ENCODE data around the gene TASOR2.

TASOR2 gene

DNA sequence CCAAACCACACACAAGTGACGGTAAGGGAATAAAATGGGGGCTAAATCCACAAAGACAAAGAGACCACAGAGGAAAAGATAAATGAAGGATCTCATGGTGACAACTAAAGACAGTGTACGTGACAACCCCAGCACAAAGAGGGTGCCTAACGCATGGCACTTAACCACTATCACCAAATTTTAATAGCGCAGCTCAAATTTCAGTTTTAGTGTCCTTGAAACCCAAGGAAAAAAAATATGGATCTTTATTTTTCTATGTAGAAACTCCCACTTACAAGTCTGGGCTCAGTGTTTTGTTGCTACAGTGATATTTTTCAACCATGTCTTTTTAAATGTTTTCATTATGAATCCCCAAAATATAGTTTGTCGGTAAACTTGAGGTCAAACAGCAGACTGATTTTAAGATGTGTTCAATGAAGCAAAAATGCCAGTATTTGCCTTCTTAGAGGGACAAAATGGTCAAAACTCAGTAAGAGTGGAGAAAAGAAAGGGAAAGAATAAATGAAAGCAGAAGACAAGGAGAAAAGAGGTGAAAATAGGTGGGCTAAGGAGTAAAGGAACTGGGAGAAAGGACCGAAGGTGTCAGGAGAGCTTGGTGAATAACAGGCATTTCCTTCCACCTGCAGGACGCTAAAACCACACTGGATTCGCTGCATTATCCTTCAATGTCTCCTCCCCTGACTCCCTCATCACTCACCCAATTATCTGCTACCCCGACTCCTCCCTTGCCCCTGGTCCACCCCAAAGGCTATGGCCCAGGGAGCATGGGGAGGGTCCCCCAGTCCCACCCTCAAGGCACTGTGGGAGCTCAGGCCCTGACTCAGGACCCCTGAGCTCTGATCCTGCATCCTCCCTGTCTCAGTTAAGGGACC lies 21.7 kb upstream of the TASOR2 start:
- in situ Hi-C loops (cut with MboI; ENCODE audit: low pct_unique_long_range_greater_than_20kb, low sequenced_read_pairs, unreplicated experiment), result no loop called here
- TF ChIP-seq, protein P1, sequence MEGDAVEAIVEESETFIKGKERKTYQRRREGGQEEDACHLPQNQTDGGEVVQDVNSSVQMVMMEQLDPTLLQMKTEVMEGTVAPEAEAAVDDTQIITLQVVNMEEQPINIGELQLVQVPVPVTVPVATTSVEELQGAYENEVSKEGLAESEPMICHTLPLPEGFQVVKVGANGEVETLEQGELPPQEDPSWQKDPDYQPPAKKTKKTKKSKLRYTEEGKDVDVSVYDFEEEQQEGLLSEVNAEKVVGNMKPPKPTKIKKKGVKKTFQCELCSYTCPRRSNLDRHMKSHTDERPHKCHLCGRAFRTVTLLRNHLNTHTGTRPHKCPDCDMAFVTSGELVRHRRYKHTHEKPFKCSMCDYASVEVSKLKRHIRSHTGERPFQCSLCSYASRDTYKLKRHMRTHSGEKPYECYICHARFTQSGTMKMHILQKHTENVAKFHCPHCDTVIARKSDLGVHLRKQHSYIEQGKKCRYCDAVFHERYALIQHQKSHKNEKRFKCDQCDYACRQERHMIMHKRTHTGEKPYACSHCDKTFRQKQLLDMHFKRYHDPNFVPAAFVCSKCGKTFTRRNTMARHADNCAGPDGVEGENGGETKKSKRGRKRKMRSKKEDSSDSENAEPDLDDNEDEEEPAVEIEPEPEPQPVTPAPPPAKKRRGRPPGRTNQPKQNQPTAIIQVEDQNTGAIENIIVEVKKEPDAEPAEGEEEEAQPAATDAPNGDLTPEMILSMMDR (IDR thresholded peaks at IDR 0.05; ENCODE audit: extremely low read depth, insufficient read depth, missing control alignments), result no peak
- no peak for DNase-seq (ENCODE audit: low spot score)

DNA sequence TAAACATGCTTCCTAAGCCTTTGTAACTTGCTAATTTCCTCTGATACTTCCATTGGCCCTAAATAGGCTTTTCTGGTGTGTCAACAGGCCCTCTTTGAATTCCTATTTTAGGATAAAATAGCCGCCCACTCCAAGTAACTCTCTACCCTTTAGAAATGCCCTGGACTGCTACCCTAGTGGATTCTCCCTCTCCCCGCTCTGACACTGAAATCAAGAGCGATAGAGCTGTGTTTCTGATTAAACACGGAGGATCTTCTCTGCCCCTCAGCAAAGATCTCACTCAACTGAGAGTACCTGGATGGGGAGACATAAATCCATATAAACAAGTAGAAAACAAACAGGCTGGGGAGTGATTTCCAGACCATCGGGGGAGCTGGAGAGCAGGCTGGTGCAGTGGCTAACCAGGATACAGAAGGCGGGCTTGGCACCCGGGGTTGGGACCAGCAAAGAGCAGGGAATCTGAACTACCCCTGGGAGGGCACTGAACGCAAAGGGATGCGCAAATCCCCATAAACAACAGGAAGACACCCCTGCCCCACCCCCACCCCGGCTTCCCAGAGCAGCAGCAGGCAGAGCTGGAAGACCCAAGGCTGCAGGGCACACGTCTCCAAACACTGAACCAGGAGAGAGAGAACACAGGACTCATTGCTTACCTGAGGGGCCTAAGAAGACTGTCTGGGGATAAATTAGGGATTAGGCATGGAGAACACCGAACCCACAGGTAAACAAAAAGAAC lies 20.8 kb upstream of the TASOR2 start:
- in situ Hi-C loops (cut with MboI; ENCODE audit: low pct_unique_long_range_greater_than_20kb, low sequenced_read_pairs, unreplicated experiment), result no loop called here
- DNase-seq (ENCODE audit: low spot score), result no peak
- TF ChIP-seq, protein P1 (IDR thresholded peaks at IDR 0.05; ENCODE audit: extremely low read depth, insufficient read depth, missing control alignments), result no peak

DNA sequence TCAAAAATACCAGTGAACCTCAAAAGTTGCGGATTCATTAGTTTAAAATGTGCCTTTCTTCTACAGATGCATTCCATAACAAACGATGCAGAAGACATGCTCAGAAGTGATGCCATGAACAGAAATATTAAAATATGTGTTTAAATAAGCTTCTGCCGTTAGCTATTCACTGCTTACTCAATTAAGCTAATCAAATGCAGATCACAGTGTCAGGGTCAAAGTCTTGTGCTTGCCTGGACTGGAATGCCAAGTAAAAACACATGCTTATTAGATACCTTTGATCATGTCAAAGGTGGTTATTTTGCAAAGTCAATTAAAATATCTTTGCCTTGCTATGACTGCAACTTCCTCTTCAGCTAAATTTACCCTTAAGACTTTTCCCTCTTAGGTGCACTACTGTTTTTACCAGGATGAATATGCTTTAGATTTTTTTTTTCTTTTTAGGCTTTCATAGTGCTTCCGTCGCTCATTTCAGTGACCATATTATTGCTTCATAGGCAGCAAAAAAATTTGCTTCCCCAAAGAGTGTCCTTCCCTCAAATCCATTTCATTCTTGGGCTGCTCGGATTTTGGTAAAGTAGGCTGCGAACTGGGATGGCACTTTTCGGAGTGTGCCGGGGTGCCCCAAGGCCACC lies 19.1 kb upstream of the TASOR2 start:
- in situ Hi-C loops (cut with MboI; ENCODE audit: low pct_unique_long_range_greater_than_20kb, low sequenced_read_pairs, unreplicated experiment), result no loop called here
- TF ChIP-seq, protein P1 (IDR thresholded peaks at IDR 0.05; ENCODE audit: extremely low read depth, insufficient read depth, missing control alignments), result no peak
- DNase-seq (ENCODE audit: low spot score), result peak; percentile 28

DNA sequence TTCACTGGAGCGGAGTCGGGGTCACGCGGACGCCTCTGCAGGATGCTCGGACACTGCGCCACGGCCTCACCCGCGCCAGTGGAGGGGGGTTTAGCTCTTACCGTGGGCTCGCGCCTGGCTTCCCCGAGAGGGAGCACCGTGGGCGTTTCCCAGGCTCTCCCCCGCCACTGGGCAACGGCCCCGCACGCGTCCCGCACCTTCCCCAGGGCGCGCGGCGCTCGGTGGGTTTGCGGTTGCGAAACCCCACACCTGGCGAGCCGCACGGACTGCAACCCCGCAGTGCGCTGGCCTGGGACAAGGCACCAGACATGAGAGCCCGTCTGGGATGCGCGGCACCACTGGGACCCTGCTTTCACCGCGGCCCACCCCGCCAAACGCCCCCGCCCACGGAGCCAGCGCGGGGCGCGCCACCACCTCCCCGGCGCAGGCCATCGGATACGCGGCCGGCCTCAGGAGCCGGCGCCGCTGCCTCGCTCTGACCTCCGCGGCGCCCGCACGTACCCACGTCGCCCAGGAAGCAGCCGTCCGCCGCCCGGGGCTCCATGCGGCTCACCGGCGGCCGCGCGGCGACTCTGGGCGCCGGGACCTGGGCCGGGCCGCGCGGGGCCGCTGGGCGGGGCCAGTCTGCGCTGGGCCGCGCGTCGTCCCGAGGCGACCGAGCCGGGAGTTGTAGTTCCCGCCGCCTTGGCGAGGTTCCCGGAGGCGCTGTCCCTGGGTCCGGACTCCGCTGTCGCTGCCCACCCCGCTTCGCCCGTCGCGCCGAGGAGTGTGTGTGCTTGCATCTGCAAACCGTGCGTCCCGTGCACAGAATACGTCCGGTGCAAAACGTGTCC lies 18.4 kb upstream of the TASOR2 start, which contains the start of gene ASB13:
ASB13 (minus strand) TSS at position 588 of the 833 bp plus-strand sequence; CDS start at position 544, 44 bp downstream.
- DNase-seq (ENCODE audit: low spot score), result peak; percentile 69
- TF ChIP-seq, protein P1 (IDR thresholded peaks at IDR 0.05; ENCODE audit: extremely low read depth, insufficient read depth, missing control alignments), result no peak
- in situ Hi-C loops (cut with MboI; ENCODE audit: low pct_unique_long_range_greater_than_20kb, low sequenced_read_pairs, unreplicated experiment), result no loop called here

DNA sequence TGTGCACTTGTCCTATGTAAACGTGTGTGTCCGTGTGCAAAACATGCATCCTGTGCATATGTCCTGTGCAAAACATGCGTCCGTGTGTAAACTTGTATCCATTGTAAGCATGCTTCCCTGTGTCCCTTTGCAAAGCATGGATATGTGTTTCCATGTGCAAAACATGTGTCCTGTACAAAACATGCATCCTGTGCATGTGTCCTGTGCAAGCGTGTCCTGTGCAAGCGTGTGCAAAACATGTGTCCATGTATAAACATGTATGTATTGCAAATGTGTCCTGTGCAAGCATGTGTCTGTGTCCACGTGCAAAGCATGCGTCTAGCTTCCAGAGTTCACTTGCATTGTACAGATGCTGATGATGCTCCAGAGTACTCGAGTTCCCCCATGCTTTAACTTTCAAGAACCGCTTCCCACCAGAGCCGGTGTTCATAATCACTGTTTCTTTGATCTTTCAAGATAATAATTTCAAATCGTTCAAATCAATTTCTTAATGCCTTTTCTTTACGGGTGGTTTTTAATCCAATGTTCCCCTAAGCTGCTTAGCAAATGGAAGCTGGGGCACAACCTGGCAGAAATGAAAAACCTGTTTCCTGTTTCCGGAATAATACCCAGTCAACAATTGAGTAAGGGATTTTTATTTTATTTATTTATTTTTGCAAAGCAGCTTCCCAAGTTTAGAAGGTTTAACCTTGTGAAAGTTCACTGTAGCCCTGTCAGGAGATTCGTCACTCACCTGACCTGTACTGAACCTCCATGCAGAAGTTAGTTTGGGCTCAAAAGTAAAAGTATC lies 17.6 kb upstream of the TASOR2 start:
- in situ Hi-C loops (cut with MboI; ENCODE audit: low pct_unique_long_range_greater_than_20kb, low sequenced_read_pairs, unreplicated experiment), result no loop called here
- no peak for DNase-seq (ENCODE audit: low spot score)

More for the DNA sequence above, 17.6 kb upstream of the TASOR2 start:
- TF ChIP-seq, protein P1 (IDR thresholded peaks at IDR 0.05; ENCODE audit: extremely low read depth, insufficient read depth, missing control alignments), result no peak

Measured in GM13977 (cell line).